ENCODE measurements around the gene RMRP. TPM values are rescaled to one million over a fixed set of nuclear protein-coding genes. Genes with fewer than 3 reads are reported as not detected.

RMRP gene
- total and polyA plus RNA-seq, 2 donors: 13.0 to 22,838 TPM

DNA sequence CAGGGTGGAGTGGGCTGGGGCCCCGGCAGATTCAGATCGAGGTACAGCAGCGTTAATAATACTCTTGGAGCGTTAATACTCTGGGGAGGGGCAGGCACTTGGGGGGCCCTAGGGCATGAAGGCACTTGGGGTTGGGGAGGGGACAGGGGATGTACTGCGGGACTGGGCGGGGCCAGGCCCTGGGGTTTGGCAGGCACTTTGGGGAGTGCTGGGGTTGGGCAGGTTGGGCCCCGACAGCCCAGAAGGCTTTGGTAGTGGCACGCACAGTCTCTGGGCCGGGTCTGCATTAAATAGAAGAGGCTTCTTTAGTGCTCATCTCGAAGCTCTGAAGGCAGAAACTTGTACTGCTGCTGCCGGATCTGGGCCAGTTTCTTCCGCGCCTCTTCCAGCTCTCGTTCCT, 39.7 kb upstream of the RMRP start:
- Histone ChIP-seq H3K4me1 (ENCODE audit: control insufficient read depth in 2 of 2, insufficient read depth in 2 of 2, low read length in 2 of 2) (no peaks in the 10 kb centered on the region), H3K9me3 (ENCODE audit: control insufficient read depth in 2 of 2, insufficient read depth in 1 of 2, low read length in 1 of 2) (no peaks in the 10 kb centered on the region), H3K27ac (ENCODE audit: low read depth in 1 of 2, low read length in 1 of 2) (no peak overlapping the region), H3K36me3 (ENCODE audit: control insufficient read depth in 2 of 2, insufficient read depth in 2 of 2, low read length in 1 of 2) (peaks cover 58 to 69% of the 10 kb centered on the region in 2 donors), H3K27me3 (ENCODE audit: control insufficient read depth in 2 of 2, insufficient read depth in 1 of 2, low read length in 1 of 2) (no peaks in the 10 kb centered on the region), H3K4me3 (ENCODE audit: low read length in 2 of 2) (no peak overlapping the region)
- no peak for DNase-seq (ENCODE audit: low read depth in 6 of 9, low spot score in 9 of 9)
- WGBS: 98% methylated on average over 14 of the region's 14 CpGs

DNA sequence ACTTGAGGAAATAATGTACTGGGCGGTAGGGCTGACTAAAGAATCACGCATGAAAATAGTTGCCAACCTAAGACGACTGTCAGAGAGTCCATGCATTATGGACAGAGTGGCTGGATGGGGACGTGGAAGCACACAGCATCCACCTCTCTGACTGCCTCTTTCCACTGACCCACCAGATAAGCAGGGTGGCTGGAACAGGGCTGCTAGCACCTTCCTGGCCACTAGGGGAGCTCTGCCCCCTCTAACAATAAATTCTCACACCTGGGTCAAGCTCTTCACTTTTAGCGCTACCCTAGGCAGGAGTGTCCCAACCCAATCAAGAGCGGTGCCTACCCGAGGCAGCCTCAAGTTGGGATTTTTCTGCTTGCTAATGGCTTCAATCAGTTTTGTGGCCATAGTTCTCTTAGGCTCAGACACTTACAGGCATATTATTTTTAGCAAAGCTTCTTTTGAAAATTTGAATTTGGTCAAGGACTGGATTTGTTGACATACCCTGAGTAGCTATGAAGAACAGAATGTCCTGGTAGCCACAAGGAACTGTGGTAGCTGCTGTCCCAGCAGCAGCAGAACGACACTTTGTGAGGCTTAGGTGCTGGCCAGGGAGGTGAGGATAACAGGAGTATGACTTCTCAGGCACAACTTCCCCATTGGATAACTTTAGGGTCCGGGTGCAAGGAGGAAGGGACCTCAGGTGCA, 38.8 kb upstream of the RMRP start:
- Histone ChIP-seq H3K27me3 (ENCODE audit: control insufficient read depth in 2 of 2, insufficient read depth in 1 of 2, low read length in 1 of 2) (no peaks in the 10 kb centered on the region), H3K9me3 (ENCODE audit: control insufficient read depth in 2 of 2, insufficient read depth in 1 of 2, low read length in 1 of 2) (no peaks in the 10 kb centered on the region), H3K4me1 (ENCODE audit: control insufficient read depth in 2 of 2, insufficient read depth in 2 of 2, low read length in 2 of 2) (no peaks in the 10 kb centered on the region), H3K36me3 (ENCODE audit: control insufficient read depth in 2 of 2, insufficient read depth in 2 of 2, low read length in 1 of 2) (peaks cover 52 to 62% of the 10 kb centered on the region in 2 donors), H3K27ac (ENCODE audit: low read depth in 1 of 2, low read length in 1 of 2) (peak overlapping the region in 1 of 2 donors; percentile 21), H3K4me3 (ENCODE audit: low read length in 2 of 2) (no peak overlapping the region)
- DNase-seq (ENCODE audit: low read depth in 6 of 9, low spot score in 9 of 9): peak in 5 of 9 donors; percentile 27 to 61 (median 48)
- 61% methylated on average over 9 of the region's 9 CpGs for WGBS

DNA sequence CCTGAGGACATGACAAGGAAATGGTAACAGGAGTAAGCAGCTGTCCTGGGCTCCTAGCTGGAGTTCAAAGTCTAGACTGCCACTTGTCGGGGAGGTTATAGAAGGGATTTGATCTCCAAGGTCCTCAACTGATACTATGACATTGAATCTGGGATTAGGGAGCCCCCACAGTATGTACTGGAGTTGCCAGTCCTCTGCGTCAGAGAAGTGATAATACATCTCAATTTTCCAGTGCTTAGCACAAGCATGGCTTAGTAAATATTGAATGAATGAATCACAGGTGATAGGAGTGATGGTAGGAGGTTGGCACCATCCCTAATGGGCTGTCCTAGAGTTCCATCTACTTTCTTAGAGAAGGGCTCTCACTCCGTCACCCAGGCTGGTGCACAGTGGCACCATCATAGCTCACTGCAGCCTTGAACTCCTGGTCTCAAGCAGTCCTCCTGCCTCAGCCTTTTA, 38.2 kb upstream of the RMRP start:
- no peak overlapping the region for H3K27ac ChIP-seq (ENCODE audit: low read depth in 1 of 2, low read length in 1 of 2)
- no peak for DNase-seq (ENCODE audit: low read depth in 6 of 9, low spot score in 9 of 9)
- WGBS: 98% methylated on average over 3 of the region's 3 CpGs
- peaks cover 45 to 55% of the 10 kb centered on the region in 2 donors for H3K36me3 ChIP-seq (ENCODE audit: control insufficient read depth in 2 of 2, insufficient read depth in 2 of 2, low read length in 1 of 2)
- no peaks in the 10 kb centered on the region for H3K9me3 ChIP-seq (ENCODE audit: control insufficient read depth in 2 of 2, insufficient read depth in 1 of 2, low read length in 1 of 2)
- H3K4me1 ChIP-seq (ENCODE audit: control insufficient read depth in 2 of 2, insufficient read depth in 2 of 2, low read length in 2 of 2): peaks cover 2 to 7% of the 10 kb centered on the region in 2 donors
- no peak overlapping the region for H3K4me3 ChIP-seq (ENCODE audit: low read length in 2 of 2)
- H3K27me3 ChIP-seq (ENCODE audit: control insufficient read depth in 2 of 2, insufficient read depth in 1 of 2, low read length in 1 of 2): peaks cover 0 to 5% of the 10 kb centered on the region in 2 donors

DNA sequence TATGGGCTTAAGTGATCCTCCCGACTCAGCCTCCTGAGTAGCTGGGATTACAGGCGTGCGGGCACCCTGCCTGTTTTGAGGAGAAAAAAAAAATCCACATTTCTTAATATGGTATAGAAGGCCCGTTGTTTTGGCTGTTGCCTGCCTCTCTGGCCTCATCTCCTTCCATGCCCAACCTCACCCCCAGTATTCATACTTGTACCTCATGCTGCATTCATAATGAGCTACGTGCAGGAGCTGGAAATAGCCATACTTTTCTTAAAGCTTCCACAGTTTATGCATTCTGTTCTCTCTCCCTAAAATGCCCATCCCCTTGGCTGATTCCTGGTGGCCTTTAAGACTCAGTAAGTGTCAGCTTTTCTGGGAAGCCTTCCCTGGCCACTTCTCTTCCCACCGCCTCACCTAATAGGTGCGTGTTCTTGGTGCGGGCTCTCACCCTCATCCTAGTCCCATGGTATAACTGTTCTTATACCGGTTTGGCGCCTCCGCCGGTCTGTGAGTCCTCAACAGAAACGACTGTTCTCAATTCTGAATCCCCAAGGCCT, 34.0 kb upstream of the RMRP start:
- no peak overlapping the region for H3K27ac ChIP-seq (ENCODE audit: low read depth in 1 of 2, low read length in 1 of 2)

DNA sequence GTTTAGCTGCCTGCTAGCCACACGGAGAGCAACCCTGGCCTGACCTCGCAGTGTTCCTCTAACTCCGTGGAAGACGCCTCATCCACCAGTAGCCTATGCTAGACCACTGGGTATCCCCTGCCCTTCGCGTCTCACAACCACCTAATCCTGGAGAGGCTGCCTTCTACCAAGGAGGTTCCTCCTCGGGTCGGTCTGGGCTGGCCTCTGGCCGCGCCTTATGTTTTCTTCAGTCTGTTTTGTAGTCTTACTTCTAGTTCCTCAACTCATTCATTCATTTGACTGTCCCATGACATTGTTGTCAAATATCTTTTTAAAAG, 33.5 kb upstream of the RMRP start:
- peaks cover 0 to 29% of the 10 kb centered on the region in 2 donors for H3K27me3 ChIP-seq (ENCODE audit: control insufficient read depth in 2 of 2, insufficient read depth in 1 of 2, low read length in 1 of 2)
- no peaks in the 10 kb centered on the region for H3K9me3 ChIP-seq (ENCODE audit: control insufficient read depth in 2 of 2, insufficient read depth in 1 of 2, low read length in 1 of 2)
- peaks cover 4 to 8% of the 10 kb centered on the region in 2 donors for H3K36me3 ChIP-seq (ENCODE audit: control insufficient read depth in 2 of 2, insufficient read depth in 2 of 2, low read length in 1 of 2)
- H3K27ac ChIP-seq (ENCODE audit: low read depth in 1 of 2, low read length in 1 of 2): peak overlapping the region in 1 of 2 donors; percentile 49
- H3K4me1 ChIP-seq (ENCODE audit: control insufficient read depth in 2 of 2, insufficient read depth in 2 of 2, low read length in 2 of 2): peaks cover 2 to 49% of the 10 kb centered on the region in 2 donors
- no peak for DNase-seq (ENCODE audit: low read depth in 6 of 9, low spot score in 9 of 9)
- WGBS: 45% methylated on average over 10 of the region's 10 CpGs
- H3K4me3 ChIP-seq (ENCODE audit: low read length in 2 of 2): peak overlapping the region; percentile 77 to 79

More for the DNA sequence above, 34.0 kb upstream of the RMRP start:
- WGBS: 95% methylated on average over 13 of the region's 13 CpGs
- Histone ChIP-seq H3K4me1 (ENCODE audit: control insufficient read depth in 2 of 2, insufficient read depth in 2 of 2, low read length in 2 of 2) (peaks cover 2 to 44% of the 10 kb centered on the region in 2 donors), H3K27me3 (ENCODE audit: control insufficient read depth in 2 of 2, insufficient read depth in 1 of 2, low read length in 1 of 2) (peaks cover 0 to 29% of the 10 kb centered on the region in 2 donors), H3K36me3 (ENCODE audit: control insufficient read depth in 2 of 2, insufficient read depth in 2 of 2, low read length in 1 of 2) (peaks cover 7 to 13% of the 10 kb centered on the region in 2 donors), H3K9me3 (ENCODE audit: control insufficient read depth in 2 of 2, insufficient read depth in 1 of 2, low read length in 1 of 2) (no peaks in the 10 kb centered on the region), H3K4me3 (ENCODE audit: low read length in 2 of 2) (no peak overlapping the region)
- DNase-seq (ENCODE audit: low read depth in 6 of 9, low spot score in 9 of 9): no peak

DNA sequence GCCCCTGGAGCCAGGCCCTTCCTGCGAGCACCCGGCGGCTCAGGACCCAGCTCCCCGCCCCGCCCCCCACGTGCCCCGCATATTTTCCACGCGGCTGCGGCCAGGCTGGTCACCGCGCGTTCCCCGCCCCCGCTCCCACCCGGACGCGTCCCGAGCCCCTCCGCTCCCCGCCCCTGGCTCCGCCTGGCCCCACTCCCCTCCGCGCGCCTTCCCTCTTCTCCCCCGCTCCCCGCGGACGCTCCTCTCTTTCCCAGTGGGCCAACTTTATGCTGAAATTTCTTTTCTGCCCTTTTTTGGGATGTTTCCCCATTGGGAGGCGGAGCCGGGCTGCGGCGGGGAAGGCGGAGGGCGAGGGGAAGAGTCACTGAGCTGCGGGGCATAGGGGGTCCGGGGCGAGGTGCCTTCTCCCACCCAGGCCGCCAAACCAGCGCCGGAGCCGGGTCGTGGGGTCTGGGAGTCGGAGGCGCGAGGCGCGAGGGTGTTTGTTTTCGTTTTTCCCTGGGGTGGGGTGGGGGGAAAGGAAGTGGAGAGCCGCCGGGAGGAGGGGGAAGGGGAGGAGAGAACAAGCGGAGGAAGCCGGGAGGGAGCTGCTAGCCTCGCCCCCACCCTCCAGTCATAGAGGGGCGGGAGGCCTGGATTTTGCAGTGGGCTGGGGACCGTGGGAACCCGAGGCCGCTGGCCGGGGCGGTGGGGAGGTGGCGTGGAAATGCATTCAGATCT, 33.0 kb upstream of the RMRP start:
- DNase-seq (ENCODE audit: low read depth in 6 of 9, low spot score in 9 of 9): peak in 4 of 9 donors; percentile 31 to 64 (median 38)
- Histone ChIP-seq H3K9me3 (ENCODE audit: control insufficient read depth in 2 of 2, insufficient read depth in 1 of 2, low read length in 1 of 2) (no peaks in the 10 kb centered on the region), H3K27ac (ENCODE audit: low read depth in 1 of 2, low read length in 1 of 2) (peak overlapping the region; percentile 58 to 82), H3K4me1 (ENCODE audit: control insufficient read depth in 2 of 2, insufficient read depth in 2 of 2, low read length in 2 of 2) (peaks cover 2 to 52% of the 10 kb centered on the region in 2 donors), H3K36me3 (ENCODE audit: control insufficient read depth in 2 of 2, insufficient read depth in 2 of 2, low read length in 1 of 2) (peaks cover 0 to 3% of the 10 kb centered on the region in 2 donors), H3K4me3 (ENCODE audit: low read length in 2 of 2) (peak overlapping the region; percentile 77 to 79), H3K27me3 (ENCODE audit: control insufficient read depth in 2 of 2, insufficient read depth in 1 of 2, low read length in 1 of 2) (peaks cover 0 to 29% of the 10 kb centered on the region in 2 donors)
- WGBS: 2% methylated on average over 61 of the region's 61 CpGs

DNA sequence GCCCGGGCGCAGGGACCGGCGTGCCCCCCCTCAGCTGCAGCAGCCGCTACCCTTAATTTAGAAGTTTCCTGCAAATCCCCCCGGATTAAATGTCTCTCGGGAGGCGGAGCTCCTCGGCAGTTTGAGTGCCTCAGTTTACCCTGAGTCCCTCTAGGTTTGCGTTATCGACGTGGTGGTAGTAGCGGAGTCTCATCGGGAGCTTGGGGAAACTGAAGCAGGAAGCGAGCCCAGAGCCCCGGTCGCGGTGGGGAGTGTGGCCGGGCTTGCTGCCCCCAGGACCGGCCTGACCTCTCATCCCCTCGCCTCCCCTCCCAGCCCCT, 32.4 kb upstream of the RMRP start:
- no peaks in the 10 kb centered on the region for H3K9me3 ChIP-seq (ENCODE audit: control insufficient read depth in 2 of 2, insufficient read depth in 1 of 2, low read length in 1 of 2)
- peak in 1 of 9 donors; percentile 16 for DNase-seq (ENCODE audit: low read depth in 6 of 9, low spot score in 9 of 9)
- H3K36me3 ChIP-seq (ENCODE audit: control insufficient read depth in 2 of 2, insufficient read depth in 2 of 2, low read length in 1 of 2): no peaks in the 10 kb centered on the region
- no peak overlapping the region for H3K27ac ChIP-seq (ENCODE audit: low read depth in 1 of 2, low read length in 1 of 2)
- WGBS: 3% methylated on average over 21 of the region's 21 CpGs
- H3K4me3 ChIP-seq (ENCODE audit: low read length in 2 of 2): peak overlapping the region; percentile 40 to 79
- H3K4me1 ChIP-seq (ENCODE audit: control insufficient read depth in 2 of 2, insufficient read depth in 2 of 2, low read length in 2 of 2): peaks cover 2 to 52% of the 10 kb centered on the region in 2 donors
- peaks cover 0 to 29% of the 10 kb centered on the region in 2 donors for H3K27me3 ChIP-seq (ENCODE audit: control insufficient read depth in 2 of 2, insufficient read depth in 1 of 2, low read length in 1 of 2)

DNA sequence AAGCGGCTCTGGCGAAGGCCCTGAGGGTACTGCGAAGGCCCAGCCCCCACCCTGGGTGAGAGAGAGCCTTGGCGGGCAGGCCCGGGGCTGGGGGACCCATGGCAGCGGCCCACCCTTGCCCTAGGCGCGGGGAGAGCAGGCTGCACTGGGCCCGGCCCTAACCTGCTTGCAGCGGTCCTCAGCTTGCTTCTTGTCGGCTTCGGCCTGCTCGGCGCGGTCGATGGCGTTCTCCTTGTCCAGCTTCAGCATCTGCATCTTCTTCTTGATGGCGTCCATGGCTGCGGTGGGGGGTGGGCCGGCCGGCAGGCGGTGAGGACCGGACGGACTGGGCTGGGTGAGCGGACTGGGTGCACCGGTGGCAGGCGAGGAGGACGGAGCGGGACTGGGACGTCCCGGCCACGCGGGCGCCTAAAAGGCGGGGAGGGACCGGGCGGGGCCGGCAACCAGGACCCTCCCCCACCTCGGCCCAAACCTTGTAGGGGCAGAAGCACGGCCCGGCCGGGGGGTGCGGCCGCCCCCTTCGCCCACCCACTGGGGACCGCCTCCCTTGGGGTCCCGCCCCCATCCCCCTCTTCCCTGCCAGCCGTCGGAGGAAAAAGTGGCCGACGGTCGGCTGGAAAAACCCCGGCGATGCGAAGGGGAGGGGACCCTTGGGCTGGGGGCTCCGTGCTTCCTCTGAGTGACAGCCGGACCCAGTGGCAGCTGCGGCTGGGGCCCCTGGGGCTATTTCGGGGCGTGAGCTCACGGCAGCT, 31.9 kb upstream of the RMRP start, which contains the start of gene TPM2:
TPM2 (minus strand) TSS at position 384 of the 752 bp plus-strand sequence; CDS start at position 276, 108 bp downstream.
- 53% methylated on average over 61 of the region's 61 CpGs for WGBS
- H3K4me3 ChIP-seq (ENCODE audit: low read length in 2 of 2): peak within 1 kb of the TSS; percentile 77 to 79
- DNase-seq (ENCODE audit: low read depth in 6 of 9, low spot score in 9 of 9): peak in 1 of 9 donors; percentile 4
- peaks cover 0 to 2% of the 10 kb centered on the region in 2 donors for H3K36me3 ChIP-seq (ENCODE audit: control insufficient read depth in 2 of 2, insufficient read depth in 2 of 2, low read length in 1 of 2)
- H3K4me1 ChIP-seq (ENCODE audit: control insufficient read depth in 2 of 2, insufficient read depth in 2 of 2, low read length in 2 of 2): peaks cover 2 to 52% of the 10 kb centered on the region in 2 donors
- peaks cover 0 to 29% of the 10 kb centered on the region in 2 donors for H3K27me3 ChIP-seq (ENCODE audit: control insufficient read depth in 2 of 2, insufficient read depth in 1 of 2, low read length in 1 of 2)
- peak within 1 kb of the TSS; percentile 58 to 82 for H3K27ac ChIP-seq (ENCODE audit: low read depth in 1 of 2, low read length in 1 of 2)
- no peaks in the 10 kb centered on the region for H3K9me3 ChIP-seq (ENCODE audit: control insufficient read depth in 2 of 2, insufficient read depth in 1 of 2, low read length in 1 of 2)
